Endothelial cell of umbilical vein (primary cell): ENCODE measurements around the gene SVEP1. TPM values are rescaled to one million over a fixed set of nuclear protein-coding genes. Genes with fewer than 3 reads are reported as not detected.

Source experiments
- BruUV-seq: library from RNA; stranded (reverse); fragments of 400-500 nt; replicated peaks from 2 replicates; lab custom pipeline; 2021; lab: Mats Ljungman, UMichigan
- CTCF ChIA-PET: fragments of 300-600, 350-600 bp; sonication (Branson Sonifier 250); formaldehyde crosslinking; loops from one replicate; lab custom pipeline; 2021; ENCODE audit warnings: antibody characterized with exemption, inconsistent platforms; lab: Charles Lee
- POLR2A ChIA-PET: fragments of 300-600, 350-600 bp; sonication (Branson Sonifier 250); formaldehyde crosslinking; loops from one replicate; lab custom pipeline; 2021; ENCODE audit warnings: antibody characterized with exemption, inconsistent platforms; lab: Charles Lee
- DNase-seq: peaks from one replicate; pipeline ENCODE4 v3.0.0-alpha.2; 2011; ENCODE audit warnings: low read depth, low spot score
- FAIRE-seq: peaks from 2 replicates; lab custom pipeline; 2011; peaks lifted over from hg19 to GRCh38; lab: Jason Lieb, UNC
- H2AFZ ChIP-seq: 2 replicates; pipeline ENCODE4 v1.6.0; 2012; ENCODE audit warnings: low read depth, low read length, control low read depth, inconsistent platforms
- H3K27ac ChIP-seq: 2 replicates; pipeline ENCODE4 v1.5.1; 2011; ENCODE audit warnings: low read depth, mild to moderate bottlenecking, control low read depth, low read length, moderate library complexity; ENCODE audit not compliant: insufficient read depth
- H3K27me3 ChIP-seq, 2 experiments: 2 replicates each; pipeline versions ENCODE4 v1.6.0 to v1.6.1; 2011; ENCODE audit warnings: low read length in 2 of 2, mixed read lengths in 1 of 2; ENCODE audit not compliant: control insufficient read depth in 2 of 2, insufficient read depth in 2 of 2
- H3K36me3 ChIP-seq, 2 experiments: 2 replicates in 1 of 2; 3 replicates in 1 of 2; pipeline ENCODE4 v1.5.1; 2011; ENCODE audit warnings: low read length in 2 of 2, mild to moderate bottlenecking in 1 of 2, moderate library complexity in 1 of 2; ENCODE audit not compliant: control insufficient read depth in 2 of 2, insufficient read depth in 2 of 2; ENCODE audit errors: extremely low read depth in 1 of 2
- H3K4me1 ChIP-seq: 3 replicates; pipeline ENCODE4 v1.5.1; 2011; ENCODE audit warnings: mild to moderate bottlenecking, low read length; ENCODE audit not compliant: control insufficient read depth, insufficient read depth; ENCODE audit errors: extremely low read depth
- H3K4me2 ChIP-seq: 2 replicates; pipeline ENCODE4 v1.6.1; 2011; ENCODE audit warnings: low read length, control low read depth, mixed read lengths; ENCODE audit not compliant: insufficient read depth
- H3K4me3 ChIP-seq, 3 experiments: fragments of 200-600 bp in 1 of 3; sonication (generic), shearing (Covaris generic) in 1 of 3; replicated peaks in 1 of 3; 2 replicates each; pipeline ENCODE4 v1.5.1; 2011 to 2016; ENCODE audit warnings: control low read depth in 3 of 3, low read length in 3 of 3, mild to moderate bottlenecking in 2 of 3, inconsistent platforms in 1 of 3, low read depth in 1 of 3, moderate library complexity in 1 of 3; ENCODE audit not compliant: insufficient read depth in 1 of 3
- H3K79me2 ChIP-seq: 2 replicates; pipeline ENCODE4 v1.6.0; 2012; ENCODE audit warnings: low read length, inconsistent platforms; ENCODE audit not compliant: control insufficient read depth, insufficient read depth
- H3K9ac ChIP-seq: replicated peaks from 2 replicates; pipeline ENCODE3; 2011; ENCODE audit warnings: low read length, control low read depth; ENCODE audit not compliant: insufficient read depth; ENCODE audit errors: extremely low read depth
- H3K9me1 ChIP-seq: replicated peaks from 3 replicates; pipeline ENCODE4 v1.6.0; 2011; ENCODE audit warnings: mild to moderate bottlenecking, low read length; ENCODE audit not compliant: control insufficient read depth, insufficient read depth; ENCODE audit errors: extremely low read depth
- H3K9me3 ChIP-seq: replicated peaks from 2 replicates; pipeline ENCODE4 v1.5.1; 2012; ENCODE audit warnings: low read length, inconsistent platforms; ENCODE audit not compliant: control insufficient read depth, insufficient read depth
- H4K20me1 ChIP-seq: replicated peaks from 2 replicates; pipeline ENCODE3; 2011; ENCODE audit warnings: mild to moderate bottlenecking, low read length; ENCODE audit not compliant: control insufficient read depth, insufficient read depth; ENCODE audit errors: extremely low read depth
- FOS ChIP-seq: IDR thresholded peaks from 2 replicates; pipeline ENCODE4 v1.6.1; 2011; ENCODE audit warnings: mild to moderate bottlenecking, low read length, moderate library complexity, borderline replicate concordance; ENCODE audit not compliant: insufficient read depth
- JUN ChIP-seq: IDR thresholded peaks from 2 replicates; pipeline ENCODE4 v1.6.1; 2011; ENCODE audit warnings: borderline replicate concordance, low read depth; ENCODE audit not compliant: insufficient read length, insufficient read depth
- POLR2A ChIP-seq: IDR thresholded peaks from 2 replicates; pipeline ENCODE4 v1.6.1; 2012; ENCODE audit warnings: low read depth, mild to moderate bottlenecking, control low read depth, low read length
- dilution Hi-C: fragments of 300-500 bp; cut with MboI; formaldehyde crosslinking; loops from one replicate; pipeline ENCODE4 v1.15.0; 2019; ENCODE audit warnings: low sequenced_read_pairs; ENCODE audit not compliant: extremely low pct_ligation_motif_present
- intact Hi-C: fragments of 100-400 bp; cut with micrococcal nuclease; formaldehyde crosslinking; loops from one replicate; pipeline ENCODE4 v1.10.0; 2022
- polyA plus RNA-seq, 4 experiments: library from polyadenylated mRNA; depleted of rRNA in 3 of 4; stranded (reverse) in 3 of 4; unstranded in 1 of 4; fragments of >200 nt; gene quantifications; 2 replicates each; pipeline versions ENCODE4 v1.2.1 to v1.2.3, GENCODE V29; 2011 to 2012; ENCODE audit warnings: missing spikeins in 1 of 4
- total RNA-seq: library from RNA; stranded (reverse); gene quantifications from 2 replicates; pipeline ENCODE4 v1.2.3, GENCODE V29; 2021
- TF ChIP-seq, protein P1 (sequence below): IDR thresholded peaks from 2 replicates; pipeline ENCODE4 v1.6.1; 2011; ENCODE audit not compliant: insufficient read depth, insufficient read length
- TF ChIP-seq, protein P2 (sequence below), 2 donors: IDR thresholded peaks; 1 replicate in 1 of 2; 2 replicates in 1 of 2; pipeline ENCODE4 v1.5.1; 2011; ENCODE audit warnings: low read length in 2 of 2, mild to moderate bottlenecking in 2 of 2, moderate library complexity in 2 of 2, control low read depth in 1 of 2, inconsistent platforms in 1 of 2, low read depth in 1 of 2; ENCODE audit not compliant: insufficient read depth in 1 of 2; ENCODE audit errors: extremely low read depth in 1 of 2

The SVEP1 gene
- total and polyA plus RNA-seq, 2 donors (not counting 3 experiments of a cell fraction or from before 2014, with no cell fraction given), result 0.04 to 0.29 TPM

DNA sequence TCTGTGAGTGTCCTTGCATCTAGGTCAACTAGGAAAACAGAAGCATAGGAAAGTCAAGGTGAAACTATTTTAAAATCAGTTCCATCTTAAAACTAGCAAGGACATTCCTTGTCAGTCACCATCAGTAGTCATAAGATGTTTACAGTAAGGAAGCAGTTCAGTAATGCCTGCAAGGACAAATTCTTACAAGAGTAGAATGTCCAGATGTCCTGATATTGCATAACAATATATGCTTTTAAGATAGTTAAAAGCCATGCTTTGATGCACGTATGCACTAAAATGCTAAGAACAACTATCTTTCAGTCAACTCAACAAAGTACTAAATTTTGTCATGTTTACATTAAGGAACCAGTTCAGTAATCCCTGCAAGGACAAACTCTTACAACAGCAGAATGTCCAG is 11.3 kb upstream of the SVEP1 start:
- CTCF ChIA-PET, result no interaction called here
- POLR2A ChIA-PET, result no interaction called here
- Histone ChIP-seq H3K27ac (no peak overlapping the region), H3K9me3 (no peaks in the 10 kb centered on the region), H3K4me1 (no peaks in the 10 kb centered on the region), H2AFZ (no peak overlapping the region), H3K4me2 (no peak overlapping the region), H4K20me1 (no peaks in the 10 kb centered on the region), H3K36me3 (no peaks in the 10 kb centered on the region), H3K79me2 (no peaks in the 10 kb centered on the region), H3K9me1 (no peaks in the 10 kb centered on the region), H3K9ac (no peak overlapping the region), H3K4me3 (no peak overlapping the region), H3K27me3 (peaks cover 0 to 4% of the 10 kb centered on the region in 2 experiments)
- no TSS peak for BruUV-seq
- intact Hi-C loops, result no loop called here
- dilution Hi-C loops, result no loop called here
- TF ChIP-seq, protein P1, sequence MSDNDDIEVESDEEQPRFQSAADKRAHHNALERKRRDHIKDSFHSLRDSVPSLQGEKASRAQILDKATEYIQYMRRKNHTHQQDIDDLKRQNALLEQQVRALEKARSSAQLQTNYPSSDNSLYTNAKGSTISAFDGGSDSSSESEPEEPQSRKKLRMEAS, result no peak
- no peak for TF ChIP-seq JUN
- TF ChIP-seq FOS, result no peak
- TF ChIP-seq, protein P2, sequence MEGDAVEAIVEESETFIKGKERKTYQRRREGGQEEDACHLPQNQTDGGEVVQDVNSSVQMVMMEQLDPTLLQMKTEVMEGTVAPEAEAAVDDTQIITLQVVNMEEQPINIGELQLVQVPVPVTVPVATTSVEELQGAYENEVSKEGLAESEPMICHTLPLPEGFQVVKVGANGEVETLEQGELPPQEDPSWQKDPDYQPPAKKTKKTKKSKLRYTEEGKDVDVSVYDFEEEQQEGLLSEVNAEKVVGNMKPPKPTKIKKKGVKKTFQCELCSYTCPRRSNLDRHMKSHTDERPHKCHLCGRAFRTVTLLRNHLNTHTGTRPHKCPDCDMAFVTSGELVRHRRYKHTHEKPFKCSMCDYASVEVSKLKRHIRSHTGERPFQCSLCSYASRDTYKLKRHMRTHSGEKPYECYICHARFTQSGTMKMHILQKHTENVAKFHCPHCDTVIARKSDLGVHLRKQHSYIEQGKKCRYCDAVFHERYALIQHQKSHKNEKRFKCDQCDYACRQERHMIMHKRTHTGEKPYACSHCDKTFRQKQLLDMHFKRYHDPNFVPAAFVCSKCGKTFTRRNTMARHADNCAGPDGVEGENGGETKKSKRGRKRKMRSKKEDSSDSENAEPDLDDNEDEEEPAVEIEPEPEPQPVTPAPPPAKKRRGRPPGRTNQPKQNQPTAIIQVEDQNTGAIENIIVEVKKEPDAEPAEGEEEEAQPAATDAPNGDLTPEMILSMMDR (IDR thresholded peaks at IDR 0.05; ENCODE audit: extremely low read depth in 1 of 2, insufficient read depth in 1 of 2, low read depth in 1 of 2, low read length in 2 of 2), result no peak
- DNase-seq, result no peak
- FAIRE-seq, result no peak

DNA sequence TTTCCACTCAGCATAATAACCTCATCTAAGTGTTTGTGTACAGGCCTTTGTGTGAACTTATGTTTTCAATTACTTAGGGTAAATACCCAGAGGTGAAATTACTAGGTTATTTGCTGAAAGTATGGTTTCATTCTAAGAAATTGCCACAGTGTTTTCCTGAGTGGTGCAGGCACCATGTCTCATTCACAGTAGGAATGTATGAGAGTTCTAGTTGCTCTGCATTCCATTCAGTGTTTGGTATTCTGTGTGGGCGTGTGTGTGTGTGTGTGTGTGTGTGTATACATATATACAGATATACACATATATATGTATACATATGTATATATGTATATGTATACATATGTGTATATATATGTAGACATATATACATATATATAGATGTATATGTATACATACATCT is 8.8 kb upstream of the SVEP1 start:
- H3K79me2 ChIP-seq, result no peaks in the 10 kb centered on the region
- POLR2A ChIA-PET, result no interaction called here
- no peak overlapping the region for H2AFZ ChIP-seq
- DNase-seq, result no peak
- H3K4me3 ChIP-seq, result no peak overlapping the region
- H4K20me1 ChIP-seq, result no peaks in the 10 kb centered on the region
- H3K27me3 ChIP-seq, result peaks cover 0 to 4% of the 10 kb centered on the region in 2 experiments
- H3K9me1 ChIP-seq, result no peaks in the 10 kb centered on the region
- no peak overlapping the region for H3K27ac ChIP-seq
- no peak overlapping the region for H3K9ac ChIP-seq
- no peak for FAIRE-seq
- CTCF ChIA-PET, result no interaction called here
- TF ChIP-seq POLR2A, result no peak
- TF ChIP-seq, protein P1, result no peak
- intact Hi-C loops (no loop called here), dilution Hi-C loops (no loop called here)
- H3K4me1 ChIP-seq, result no peaks in the 10 kb centered on the region
- no TSS peak for BruUV-seq
- no peaks in the 10 kb centered on the region for H3K36me3 ChIP-seq
- H3K9me3 ChIP-seq, result no peaks in the 10 kb centered on the region
- H3K4me2 ChIP-seq, result no peak overlapping the region
